Naive thymus-derived CD8-positive, alpha-beta T cell (primary cell): ENCODE results near the gene HMGXB4. TPM values are rescaled to one million over a fixed set of nuclear protein-coding genes. Genes with fewer than 3 reads are reported as not detected.
"Not testable (repeated sequence)": the region's sequence is repeated elsewhere in the genome, so short reads cannot be mapped to it uniquely, and the experiment has no call there.

Experiments used
- ATAC-seq, 2 donors: fragments of 150-1000 bp; cut with Tn5 transposase in 1 of 2; sonication (Bioruptor Pico), chemical (Tn5 transposase) in 1 of 2; 1 replicate in 1 of 2; 2 replicates in 1 of 2; pipeline ENCODE4 v1.10.0; 2021; ENCODE audit warnings: mild to moderate bottlenecking in 2 of 2, moderate library complexity in 2 of 2
- POLR2A ChIA-PET: fragments of 350-600 bp; sonication (Branson Sonifier 250); formaldehyde crosslinking; loops from one replicate; lab custom pipeline; 2021; ENCODE audit warnings: antibody characterized with exemption; lab: Charles Lee
- DNase-seq, 10 donors: peaks; one replicate each; pipeline versions ENCODE4 v3.0.0 to v3.0.0-alpha.2; 2020 to 2022
- H3K27ac Mint-ChIP-seq, 10 donors: one replicate each; pipeline ENCODE4 v1.8.0; 2020 to 2022; ENCODE audit warnings: mild to moderate bottlenecking in 10 of 10, mixed read lengths in 10 of 10, moderate library complexity in 4 of 10, inconsistent platforms in 1 of 10
- H3K27me3 Mint-ChIP-seq, 5 donors: one replicate each; pipeline ENCODE4 v1.8.0; 2021 to 2022; ENCODE audit warnings: mixed read lengths in 5 of 5
- H3K36me3 Mint-ChIP-seq, 3 donors: one replicate each; pipeline ENCODE4 v1.8.0; 2020 to 2022; ENCODE audit warnings: mixed read lengths in 3 of 3, mild to moderate bottlenecking in 2 of 3, inconsistent platforms in 1 of 3
- H3K4me1 Mint-ChIP-seq, 4 donors: one replicate each; pipeline ENCODE4 v1.8.0; 2021 to 2022; ENCODE audit warnings: mixed read lengths in 4 of 4
- H3K4me3 Mint-ChIP-seq, 10 donors: one replicate each; pipeline ENCODE4 v1.8.0; 2020 to 2022; ENCODE audit warnings: mild to moderate bottlenecking in 10 of 10, mixed read lengths in 10 of 10, moderate library complexity in 6 of 10, inconsistent platforms in 1 of 10
- H3K9me3 Mint-ChIP-seq, 9 donors: one replicate each; pipeline ENCODE4 v1.8.0; 2020 to 2022; ENCODE audit warnings: mixed read lengths in 9 of 9, mild to moderate bottlenecking in 3 of 9, inconsistent platforms in 1 of 9, moderate library complexity in 1 of 9
- polyA plus RNA-seq, 3 donors: library from polyadenylated mRNA; unstranded; fragments of 300-500 nt; fragmentation: Illumina TruSeq; gene quantifications; one replicate each; pipeline ENCODE4 v1.2.3, GENCODE V29; 2021
- total RNA-seq, 8 experiments: library from RNA in 2 of 8; stranded (reverse) in 2 of 8; gene quantifications; one replicate each; pipeline ENCODE4 v1.2.3 and lab custom pipeline; 2021 to 2026

HMGXB4 gene
- total and polyA plus RNA-seq, 5 experiments from 2014 or later, result 7.9 to 32.6 (median 17.8) TPM

DNA sequence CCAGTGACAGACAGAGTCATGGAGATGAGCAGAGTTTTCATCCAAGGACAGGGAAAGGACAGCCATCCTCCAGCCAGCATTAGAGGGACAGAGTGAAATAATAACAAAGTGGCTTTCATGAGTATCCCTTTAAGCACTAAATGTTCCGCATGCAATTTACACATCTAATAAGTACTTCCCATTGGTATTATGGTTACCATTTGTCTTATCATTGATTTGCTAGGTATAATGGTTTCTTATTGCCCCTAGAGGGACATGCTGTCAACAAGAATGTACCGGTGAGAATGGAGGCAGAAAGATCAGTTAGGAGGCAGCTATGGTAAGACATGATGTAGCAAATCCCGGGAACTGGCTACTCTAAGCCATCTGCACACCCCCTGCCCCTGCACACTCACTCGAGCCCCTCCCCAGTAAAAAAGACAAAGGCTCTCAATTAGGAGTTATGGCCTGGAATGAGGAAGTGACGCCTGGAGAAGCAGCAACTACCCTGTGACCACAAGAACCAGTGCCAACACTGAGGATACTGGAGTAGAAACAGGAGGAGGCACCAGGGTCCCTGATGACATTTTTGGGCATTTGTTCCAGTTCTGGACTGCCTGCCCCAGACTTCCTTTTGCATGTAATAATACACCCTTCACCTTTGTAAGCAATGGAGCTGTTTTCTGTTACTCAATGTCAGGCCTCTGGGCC lies 30.2 kb upstream of the HMGXB4 start:
- ATAC-seq (no peak), DNase-seq (no peak)
- H3K9me3 Mint-ChIP-seq, result peaks cover 0 to 7% (median 0%) of the 10 kb centered on the region in 9 donors
- no peak overlapping the region for H3K27ac Mint-ChIP-seq
- no peak overlapping the region for H3K4me3 Mint-ChIP-seq
- peaks cover 21 to 49% (median 25%) of the 10 kb centered on the region in 5 donors for H3K27me3 Mint-ChIP-seq
- POLR2A ChIA-PET, result no interaction called here
- peaks cover 0 to 5% (median 0%) of the 10 kb centered on the region in 3 donors for H3K36me3 Mint-ChIP-seq
- H3K4me1 Mint-ChIP-seq, result peaks cover 5 to 10% (median 6%) of the 10 kb centered on the region in 4 donors

DNA sequence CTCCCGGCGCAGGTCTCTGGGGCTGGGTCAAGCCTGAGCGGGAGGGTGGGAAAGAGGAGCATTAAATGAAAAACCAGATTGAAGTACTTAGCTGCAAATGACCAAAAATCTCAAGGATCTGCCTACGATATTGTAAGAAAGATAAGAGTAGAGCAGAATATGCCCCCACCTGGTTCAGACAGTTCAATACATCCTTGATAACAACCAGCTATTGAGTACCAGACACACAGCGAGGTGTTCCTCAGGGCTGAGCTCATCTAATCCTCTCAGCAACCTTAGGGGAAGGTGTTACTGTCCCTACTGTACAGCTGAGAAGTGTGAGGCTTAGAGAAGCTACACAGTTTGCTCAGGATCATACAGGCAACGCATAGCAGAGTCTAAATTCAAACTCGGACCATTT lies 27.4 kb upstream of the HMGXB4 start:
- Mint-ChIP-seq H3K4me1 (peaks cover 3 to 10% (median 6%) of the 10 kb centered on the region in 4 donors), H3K36me3 (peaks cover 0 to 5% (median 0%) of the 10 kb centered on the region in 3 donors), H3K27me3 (peaks cover 13 to 42% (median 15%) of the 10 kb centered on the region in 5 donors), H3K9me3 (peaks cover 0 to 7% (median 0%) of the 10 kb centered on the region in 9 donors), H3K4me3 (no peak overlapping the region), H3K27ac (no peak overlapping the region)
- DNase-seq (no peak), ATAC-seq (no peak)
- POLR2A ChIA-PET, result no interaction called here

DNA sequence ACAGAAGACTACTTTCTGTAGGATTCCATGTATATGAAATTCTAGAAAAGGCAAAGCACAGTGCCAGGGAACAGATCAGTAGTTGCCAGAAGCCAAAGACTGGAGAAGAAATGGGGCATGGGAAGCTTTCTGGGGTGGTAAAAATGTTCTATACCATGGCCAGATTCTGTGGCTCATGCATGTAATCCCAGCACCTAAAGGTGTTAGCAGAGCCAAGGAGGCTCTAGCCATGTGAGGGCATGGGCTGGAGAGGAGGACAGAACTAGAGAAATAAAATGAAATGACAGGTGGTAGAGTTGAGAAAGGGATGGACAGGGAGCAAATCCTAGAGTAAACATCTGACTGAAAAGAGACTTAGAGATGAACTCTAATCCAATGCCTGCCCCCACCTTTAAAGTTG lies 26.9 kb upstream of the HMGXB4 start:
- POLR2A ChIA-PET, result no interaction called here
- Mint-ChIP-seq H3K36me3 (peaks cover 0 to 5% (median 0%) of the 10 kb centered on the region in 3 donors), H3K4me3 (peak overlapping the region in 1 of 10 donors; percentile 45), H3K27ac (no peak overlapping the region), H3K4me1 (peaks cover 3 to 10% (median 6%) of the 10 kb centered on the region in 4 donors), H3K9me3 (peaks cover 0 to 7% (median 0%) of the 10 kb centered on the region in 9 donors), H3K27me3 (peaks cover 9 to 39% (median 13%) of the 10 kb centered on the region in 5 donors)
- ATAC-seq (no peak), DNase-seq (no peak)

DNA sequence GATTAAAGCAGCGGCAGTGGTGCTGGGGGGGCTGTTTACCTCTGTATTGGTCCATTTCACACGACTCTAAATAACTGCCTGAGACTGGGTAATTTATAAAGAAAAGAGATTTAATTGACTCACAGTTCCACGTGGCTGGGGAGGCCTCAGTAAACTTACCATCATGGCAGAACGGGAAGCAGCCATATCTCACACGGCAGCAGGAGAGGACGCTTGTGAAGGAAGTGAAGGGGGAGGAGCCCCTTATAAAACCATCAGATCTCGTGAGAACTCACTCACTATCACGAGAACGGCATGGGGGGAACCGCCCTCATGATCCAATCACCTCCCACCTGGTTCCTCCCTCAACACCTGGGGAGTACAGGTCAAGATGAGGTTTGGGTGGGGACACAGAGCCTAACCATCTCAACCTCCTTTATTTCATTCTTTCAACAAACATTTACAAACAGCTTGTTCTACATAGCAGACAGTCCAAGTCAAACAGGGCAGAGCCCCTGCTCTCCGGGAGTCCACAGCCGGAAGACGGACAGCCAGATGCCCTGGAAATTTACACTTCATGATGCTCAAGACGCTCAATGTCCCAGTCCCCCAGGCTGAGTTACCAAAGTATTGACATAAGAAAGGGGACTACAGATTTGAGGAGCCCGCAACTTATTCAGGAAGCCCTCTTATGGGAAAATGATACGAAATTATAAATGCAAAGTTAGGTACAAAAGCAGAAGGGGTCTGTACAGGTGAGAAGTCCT lies 26.3 kb upstream of the HMGXB4 start:
- ATAC-seq, result no peak
- peaks cover 3 to 10% (median 6%) of the 10 kb centered on the region in 4 donors for H3K4me1 Mint-ChIP-seq
- POLR2A ChIA-PET, result no interaction called here
- DNase-seq, result no peak
- peaks cover 0 to 7% (median 0%) of the 10 kb centered on the region in 9 donors for H3K9me3 Mint-ChIP-seq
- peak overlapping the region in 1 of 10 donors; percentile 30 for H3K27ac Mint-ChIP-seq
- peaks cover 0 to 5% (median 0%) of the 10 kb centered on the region in 3 donors for H3K36me3 Mint-ChIP-seq
- peak overlapping the region in 2 of 10 donors; percentile 10 to 45 for H3K4me3 Mint-ChIP-seq
- peaks cover 9 to 42% (median 14%) of the 10 kb centered on the region in 5 donors for H3K27me3 Mint-ChIP-seq

DNA sequence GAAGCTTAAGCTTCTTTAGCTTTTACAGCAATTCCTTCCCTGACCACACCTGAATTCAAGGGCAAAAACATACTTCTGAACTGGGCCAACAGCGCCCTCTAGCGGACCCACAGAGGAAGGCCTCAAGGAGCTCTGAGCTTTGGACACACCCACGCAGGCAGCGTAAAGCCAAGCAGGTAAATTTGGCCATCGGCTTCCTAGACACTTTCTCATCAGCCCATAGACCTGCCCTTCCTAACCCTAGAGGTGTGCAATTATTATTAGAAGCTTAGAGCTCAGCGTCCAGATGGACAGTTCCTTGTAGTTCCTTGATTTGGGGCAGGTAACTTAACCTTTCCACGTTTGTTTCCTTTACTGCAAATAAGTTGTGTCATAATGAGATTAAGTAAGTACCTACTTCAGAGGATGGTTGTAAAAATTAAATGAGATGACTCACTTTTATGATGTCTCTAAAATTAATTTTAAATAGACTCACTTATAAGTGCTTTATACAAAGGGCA lies 25.7 kb upstream of the HMGXB4 start:
- POLR2A ChIA-PET, result no interaction called here
- Mint-ChIP-seq H3K9me3 (peaks cover 0 to 7% (median 0%) of the 10 kb centered on the region in 9 donors), H3K4me3 (no peak overlapping the region), H3K27me3 (peaks cover 11 to 48% (median 14%) of the 10 kb centered on the region in 5 donors), H3K4me1 (peaks cover 3 to 10% (median 6%) of the 10 kb centered on the region in 4 donors), H3K36me3 (peaks cover 0 to 5% (median 0%) of the 10 kb centered on the region in 3 donors), H3K27ac (peak overlapping the region in 1 of 10 donors; percentile 30)
- DNase-seq, result peak; percentile 44 to 80 (median 64)
- ATAC-seq, result peak; percentile 93 to 96

DNA sequence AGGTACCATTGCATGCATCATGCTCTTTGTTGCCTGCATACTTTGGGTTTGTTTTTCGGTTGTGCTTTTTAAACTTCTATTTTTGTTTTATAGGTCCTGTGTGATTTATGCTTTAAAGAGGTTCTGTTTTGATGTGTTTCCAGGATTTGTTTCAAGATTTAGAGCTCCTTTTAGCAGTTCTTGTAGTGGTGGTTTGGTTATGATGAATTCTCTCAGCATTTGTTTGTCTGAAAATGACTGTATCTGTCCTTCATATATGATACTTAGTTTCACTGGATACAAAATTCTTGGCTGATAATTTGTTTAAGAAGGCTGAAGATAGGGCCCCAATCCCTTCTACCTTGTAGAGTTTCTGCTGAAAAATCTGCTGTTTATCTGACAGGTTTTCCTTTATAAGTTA lies 18.5 kb upstream of the HMGXB4 start:
- not testable (repeated sequence) for H3K4me1 Mint-ChIP-seq, ATAC-seq, H3K4me3 Mint-ChIP-seq, H3K36me3 Mint-ChIP-seq, H3K27ac Mint-ChIP-seq, DNase-seq
- Mint-ChIP-seq H3K9me3 (peaks cover 0 to 29% (median 3%) of the 10 kb centered on the region in 9 donors), H3K27me3 (peaks cover 21 to 58% (median 36%) of the 10 kb centered on the region in 5 donors)
- POLR2A ChIA-PET, result interaction anchor here (0.6 kb wide), 1 partner anchor 85 kb away, joined by 5 read pairs; no protein-coding TSS in a partner anchor

DNA sequence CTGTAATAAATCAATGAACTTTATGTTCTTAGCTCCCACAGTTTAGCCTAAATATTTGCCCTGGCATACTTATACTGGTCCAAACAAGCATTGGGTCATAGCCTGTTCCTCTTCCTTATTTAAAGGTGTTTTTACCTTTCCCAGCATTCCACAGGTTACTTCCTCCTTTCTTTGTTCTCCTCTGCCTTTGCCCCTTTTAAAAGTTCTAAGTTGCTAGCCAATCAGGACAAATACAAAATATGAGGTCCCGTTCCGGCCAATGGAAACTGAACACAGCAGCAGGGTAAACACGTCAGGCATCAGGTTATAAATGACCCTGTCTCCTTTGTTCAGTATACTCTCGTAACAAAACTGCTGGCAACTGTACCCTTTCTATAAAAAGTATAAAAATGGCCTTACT lies 12.8 kb upstream of the HMGXB4 start:
- H3K4me3 Mint-ChIP-seq, H3K36me3 Mint-ChIP-seq, H3K27ac Mint-ChIP-seq, POLR2A ChIA-PET, H3K9me3 Mint-ChIP-seq, ATAC-seq, DNase-seq, H3K4me1 Mint-ChIP-seq: not testable (repeated sequence)
- H3K27me3 Mint-ChIP-seq, result peaks cover 13 to 60% (median 31%) of the 10 kb centered on the region in 5 donors

DNA sequence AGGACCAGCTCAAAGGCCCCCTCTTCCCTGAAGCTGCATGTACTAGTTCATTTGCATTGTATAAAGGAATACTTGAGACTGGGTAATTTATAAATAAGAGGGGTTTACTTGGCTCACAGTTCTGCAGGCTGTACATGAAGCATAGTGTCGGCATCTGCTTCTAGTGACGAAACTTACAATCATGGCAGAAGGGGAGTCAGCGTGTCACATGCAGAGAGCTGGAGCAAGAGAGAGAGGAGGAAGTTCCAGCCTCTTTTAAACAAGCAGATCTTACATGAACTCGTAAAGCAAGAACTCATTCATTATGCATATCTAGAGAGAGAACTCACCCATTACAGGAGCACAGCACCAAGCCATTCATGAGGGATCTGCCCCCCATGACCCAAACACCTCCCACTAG lies 7.1 kb upstream of the HMGXB4 start:
- ATAC-seq (no peak), DNase-seq (no peak)
- Mint-ChIP-seq H3K4me1 (no peaks in the 10 kb centered on the region), H3K9me3 (no peaks in the 10 kb centered on the region), H3K27me3 (peaks cover 0 to 26% (median 12%) of the 10 kb centered on the region in 5 donors), H3K4me3 (no peak overlapping the region), H3K27ac (no peak overlapping the region), H3K36me3 (no peaks in the 10 kb centered on the region)
- POLR2A ChIA-PET, result no interaction called here

DNA sequence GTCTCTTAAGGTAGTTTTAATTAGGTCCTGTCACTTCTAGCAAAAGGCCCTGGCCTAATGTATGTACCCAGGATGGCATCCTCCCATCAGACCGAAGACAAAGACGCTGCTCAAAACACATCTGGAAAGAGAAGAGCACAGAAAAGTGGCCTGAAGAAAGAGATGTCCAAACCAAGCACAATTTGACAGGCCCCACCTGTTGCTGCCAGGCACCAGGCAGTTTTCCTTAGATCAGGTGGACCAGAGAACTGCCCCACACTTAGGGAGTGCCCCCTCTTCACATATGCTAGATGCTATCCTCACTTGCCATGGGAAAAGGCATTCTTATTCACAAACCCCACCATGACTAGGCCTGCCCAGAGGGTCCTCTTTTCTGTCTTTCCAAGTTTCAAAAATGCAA lies 3.3 kb upstream of the HMGXB4 start:
- H3K4me3 Mint-ChIP-seq, result no peak overlapping the region
- no peak for DNase-seq
- H3K36me3 Mint-ChIP-seq, result no peaks in the 10 kb centered on the region
- H3K4me1 Mint-ChIP-seq, result peaks cover 13 to 19% (median 17%) of the 10 kb centered on the region in 4 donors
- H3K27ac Mint-ChIP-seq, result peak overlapping the region in 1 of 10 donors; percentile 35
- POLR2A ChIA-PET, result no interaction called here
- H3K27me3 Mint-ChIP-seq, result peaks cover 0 to 4% (median 0%) of the 10 kb centered on the region in 5 donors
- H3K9me3 Mint-ChIP-seq, result no peaks in the 10 kb centered on the region
- ATAC-seq, result no peak

DNA sequence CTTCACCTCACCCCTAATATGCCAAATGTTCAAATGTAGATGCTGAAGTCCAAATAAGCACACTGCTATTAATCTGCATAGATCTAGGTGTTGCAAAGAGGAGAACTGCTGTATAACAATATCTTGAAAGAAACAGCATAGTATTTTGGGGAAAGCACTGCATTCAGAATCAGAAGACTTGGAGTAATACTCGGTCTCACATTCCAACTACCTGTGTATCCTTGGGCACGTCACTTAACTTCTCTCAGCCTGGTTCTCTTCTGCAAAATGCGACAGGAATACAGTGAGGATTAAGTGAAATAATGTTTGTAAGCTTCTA lies 332 bp upstream of the HMGXB4 start:
- POLR2A ChIA-PET, result interaction anchor here (1.7 to 2.4 kb wide), 3 partner anchors 20 to 74 kb away, joined by 4 to 48 read pairs (median 9); partner anchors contain the start of gene TOM1
- no peaks in the 10 kb centered on the region for H3K9me3 Mint-ChIP-seq

DNA sequence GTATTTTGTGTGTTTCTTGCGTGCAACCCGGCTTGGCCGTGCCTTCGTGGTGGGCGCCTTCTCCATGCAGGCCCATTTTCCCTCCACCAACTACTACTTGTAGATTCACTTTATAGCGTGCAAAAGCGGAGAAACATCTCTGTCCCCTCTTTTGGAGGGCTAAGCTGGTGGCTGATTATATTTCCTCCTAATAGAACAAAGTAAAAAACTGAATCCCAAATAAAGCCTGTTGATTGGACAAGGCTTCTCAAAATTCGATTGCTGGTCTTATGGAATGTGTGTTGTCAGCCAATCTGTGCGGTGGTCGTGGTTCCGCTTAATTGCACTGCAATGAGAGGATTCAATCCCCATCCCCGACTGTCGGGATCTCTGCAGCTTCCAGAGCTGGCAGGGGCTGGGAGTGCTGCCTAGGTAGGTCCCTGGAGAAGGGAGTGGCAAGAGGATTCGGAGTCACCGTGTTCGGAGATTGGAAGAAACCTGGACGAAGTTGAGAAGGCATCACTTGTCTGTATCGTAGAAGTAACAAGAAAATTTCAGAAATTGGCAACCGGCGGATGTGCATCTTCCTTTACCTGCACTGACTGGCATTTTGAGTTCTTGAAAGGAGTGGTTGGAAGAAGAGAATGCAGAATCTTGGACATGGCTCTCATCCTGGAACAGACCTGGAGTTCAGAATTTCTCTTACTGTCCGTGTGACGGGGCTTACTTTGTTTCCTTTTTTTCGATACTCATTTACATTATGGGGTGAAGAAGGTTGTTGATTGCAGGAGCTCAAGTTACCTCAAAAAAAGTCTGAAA lies 1.1 kb downstream of the HMGXB4 start:
- Mint-ChIP-seq H3K27me3 (no peaks in the 10 kb centered on the region), H3K4me1 (peaks cover 13 to 26% (median 26%) of the 10 kb centered on the region in 4 donors), H3K9me3 (no peaks in the 10 kb centered on the region), H3K36me3 (peaks cover 0 to 16% (median 3%) of the 10 kb centered on the region in 3 donors), H3K27ac (peak overlapping the region; percentile 82 to 96 (median 94)), H3K4me3 (peak overlapping the region; percentile 74 to 96 (median 90))
- ATAC-seq, result peak in 1 of 2 donors; percentile 1
- DNase-seq, result no peak
- POLR2A ChIA-PET, result interaction anchor here (0.5 to 2.4 kb wide), 7 partner anchors 12 to 385 kb away, joined by 3 to 48 read pairs (median 5); partner anchors contain the start of gene TOM1

More for the DNA sequence above, 332 bp upstream of the HMGXB4 start:
- DNase-seq, result no peak
- Mint-ChIP-seq H3K27me3 (no peaks in the 10 kb centered on the region), H3K27ac (peak overlapping the region; percentile 84 to 98 (median 96)), H3K36me3 (peaks cover 0 to 1% (median 0%) of the 10 kb centered on the region in 3 donors), H3K4me1 (peaks cover 13 to 26% (median 26%) of the 10 kb centered on the region in 4 donors), H3K4me3 (peak overlapping the region; percentile 85 to 96 (median 92))
- peak; percentile 4 to 25 for ATAC-seq

DNA sequence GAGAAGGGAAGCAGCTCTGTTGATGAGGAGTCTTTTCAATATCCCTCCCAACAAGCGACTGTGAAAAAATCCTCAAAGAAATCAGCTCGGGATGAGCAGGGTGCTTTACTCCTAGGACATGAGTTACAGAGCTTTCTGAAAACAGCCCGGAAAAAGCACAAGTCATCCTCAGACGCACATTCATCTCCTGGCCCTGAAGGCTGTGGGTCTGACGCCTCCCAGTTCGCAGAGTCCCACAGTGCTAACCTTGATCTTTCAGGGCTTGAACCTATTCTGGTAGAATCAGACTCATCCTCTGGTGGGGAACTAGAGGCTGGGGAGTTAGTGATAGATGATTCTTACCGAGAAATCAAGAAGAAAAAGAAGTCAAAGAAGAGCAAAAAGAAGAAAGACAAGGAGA lies 7.7 kb downstream of the HMGXB4 start:
- no peak for DNase-seq
- peaks cover 3 to 21% (median 13%) of the 10 kb centered on the region in 4 donors for H3K4me1 Mint-ChIP-seq
- H3K36me3 Mint-ChIP-seq, result peaks cover 0 to 80% (median 47%) of the 10 kb centered on the region in 3 donors
- ATAC-seq, result no peak
- H3K4me3 Mint-ChIP-seq, result peak overlapping the region in 2 of 10 donors; percentile 2 to 55
- POLR2A ChIA-PET, result no interaction called here
- H3K9me3 Mint-ChIP-seq, result no peaks in the 10 kb centered on the region
- no peaks in the 10 kb centered on the region for H3K27me3 Mint-ChIP-seq
- peak overlapping the region in 3 of 10 donors; percentile 66 to 82 (median 75) for H3K27ac Mint-ChIP-seq
